DMS53 (cell line): Measurements from ENCODE around the gene IL1RAPL1.
"Not testable (repeated sequence)": the region's sequence is repeated elsewhere in the genome, so short reads cannot be mapped to it uniquely, and the experiment has no call there.

ENCODE experiments used
- DNase-seq: peaks from one replicate; lab custom pipeline; 2025; lab: John Stamatoyannopoulos, UW

Gene IL1RAPL1

DNA sequence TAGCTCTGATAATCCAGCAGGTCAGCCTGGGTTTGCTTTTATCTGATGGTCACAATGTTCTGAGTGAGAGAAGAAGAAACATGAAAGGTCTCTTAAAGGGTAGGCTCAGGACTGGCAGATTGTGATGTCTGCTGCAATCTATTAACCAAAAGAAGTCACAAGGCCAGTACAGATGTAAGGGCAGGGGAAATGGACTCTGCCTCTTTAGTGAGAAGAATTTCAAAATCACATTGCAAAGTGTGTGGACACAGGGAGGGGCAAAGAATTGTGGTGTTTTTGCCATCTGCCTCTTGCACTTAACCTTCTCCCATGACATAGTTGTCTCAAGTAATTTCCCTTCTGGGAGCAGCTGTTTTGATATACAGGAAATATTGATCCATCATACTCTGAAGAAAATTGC, 40.9 kb downstream of the IL1RAPL1 start:
- no peak for DNase-seq

DNA sequence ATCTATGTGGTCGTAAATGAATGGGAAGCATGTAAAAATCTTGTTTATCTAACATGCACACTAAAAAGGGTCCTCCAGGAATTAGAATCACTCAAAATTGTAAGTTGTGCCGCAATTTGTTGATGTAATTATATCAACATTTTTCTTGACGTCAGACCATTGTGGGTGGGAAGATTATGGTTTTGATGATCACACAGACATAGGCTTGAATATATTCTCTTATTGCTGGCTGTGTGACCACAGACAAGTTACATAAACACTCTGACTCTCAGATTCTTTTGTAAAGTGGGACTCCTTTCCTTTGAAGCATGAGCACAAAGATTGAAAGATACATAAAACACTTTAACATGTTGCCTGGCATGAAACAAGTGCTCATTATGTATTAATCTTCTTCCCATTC, 51.5 kb downstream of the IL1RAPL1 start:
- DNase-seq: no peak

DNA sequence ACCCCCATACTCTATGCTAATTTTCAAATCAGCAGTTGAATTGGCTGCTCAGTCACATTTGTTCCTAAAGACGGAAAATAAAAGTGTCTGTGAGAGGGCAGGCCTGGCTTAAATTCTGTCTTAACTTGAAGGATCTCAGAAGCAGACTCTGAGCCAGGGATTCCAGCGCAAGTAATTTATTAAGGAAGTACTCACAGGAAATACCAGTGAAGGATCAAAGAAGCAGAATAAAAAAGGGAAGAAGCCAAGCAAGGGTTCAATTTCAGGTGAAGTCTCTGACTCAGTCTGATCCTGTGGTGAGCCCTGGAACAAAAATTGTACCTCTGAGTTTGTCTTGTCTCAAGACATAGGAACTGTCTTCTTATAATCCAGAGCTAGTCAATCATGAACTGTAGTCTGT, 52.2 kb downstream of the IL1RAPL1 start:
- no peak for DNase-seq

GRCh38 chrX:28649541-28649940, 62.3 kb downstream of the IL1RAPL1 start:
- no peak for DNase-seq

DNA sequence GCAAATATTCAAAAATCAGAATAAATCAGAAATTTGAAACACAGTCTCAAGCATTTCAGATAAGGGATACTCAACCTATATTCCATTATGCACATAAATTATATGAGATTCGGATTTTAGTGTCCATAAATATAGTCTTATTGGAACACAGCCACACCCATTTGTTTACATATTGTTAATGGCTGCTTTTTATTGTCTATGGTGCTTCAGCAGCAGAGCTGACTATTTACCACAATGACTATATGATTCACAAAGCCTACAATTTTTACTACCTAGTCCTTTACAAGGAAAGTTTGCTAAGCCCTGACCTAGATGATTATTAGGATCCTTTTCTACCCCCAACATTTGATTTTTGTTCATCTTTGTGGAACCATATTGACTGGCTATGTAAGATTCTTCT, 63.9 kb downstream of the IL1RAPL1 start:
- no peak for DNase-seq

- peak; percentile 94 for DNase-seq
These were observed 72.0 kb downstream of the IL1RAPL1 start for GRCh38 chrX:28659269-28659668.

DNA sequence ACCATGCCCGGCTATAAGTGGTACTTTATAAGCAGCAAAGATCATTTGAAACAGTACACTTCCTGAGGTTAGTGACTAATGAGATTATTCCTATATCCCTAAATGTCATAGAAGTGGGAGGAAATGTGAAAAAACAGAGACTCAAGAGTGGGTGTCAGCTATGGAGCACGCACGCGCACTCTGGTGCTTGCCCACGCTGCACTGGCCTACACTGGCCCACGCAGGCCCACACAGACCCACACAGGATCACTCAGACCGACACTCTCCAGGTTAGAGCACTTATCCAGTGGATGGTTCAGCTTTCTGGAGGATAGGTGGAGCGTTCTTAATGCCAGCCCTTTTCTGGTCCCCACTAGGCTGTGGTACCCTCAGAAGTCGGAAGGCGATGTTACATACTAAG, 78.5 kb downstream of the IL1RAPL1 start:
- no peak for DNase-seq

DNA sequence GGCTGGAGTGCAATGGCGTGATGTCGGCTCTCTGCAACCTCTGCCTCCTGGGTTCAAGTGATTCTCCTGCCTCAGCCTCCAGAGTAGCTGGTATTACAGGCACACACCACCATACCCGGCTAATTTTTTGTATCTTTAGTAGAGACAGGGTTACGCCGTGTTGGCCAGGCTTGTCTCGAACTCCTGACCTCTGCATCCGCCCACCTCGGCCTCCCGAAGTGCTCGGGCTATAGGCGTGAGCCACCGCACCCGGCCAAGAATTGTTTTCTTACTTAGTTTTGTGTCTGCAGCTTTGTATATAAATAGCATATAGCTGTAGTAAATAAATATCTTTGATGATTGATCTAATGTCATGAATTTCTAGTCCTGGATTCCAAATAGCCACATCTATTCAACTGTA, 81.1 kb downstream of the IL1RAPL1 start:
- no peak for DNase-seq

DNA sequence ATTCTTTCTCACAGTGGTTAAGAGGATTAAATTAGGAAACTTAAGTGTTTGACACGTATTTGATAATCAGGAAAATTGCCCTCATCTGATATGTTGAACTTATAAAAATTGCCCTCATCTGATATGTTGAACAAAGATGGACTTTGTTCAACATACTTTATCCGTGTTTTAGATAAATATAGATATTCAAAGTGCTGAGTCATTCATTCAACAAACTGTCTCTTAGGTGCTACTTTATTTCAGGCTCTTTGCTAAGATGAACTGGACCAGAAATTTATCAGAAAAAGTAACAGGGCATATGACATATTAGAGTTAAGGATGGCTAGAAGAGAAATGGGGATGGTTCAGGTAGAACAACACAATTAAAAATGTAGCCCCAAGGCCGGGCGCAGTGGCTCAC, 81.7 kb downstream of the IL1RAPL1 start:
- DNase-seq: no peak

DNA sequence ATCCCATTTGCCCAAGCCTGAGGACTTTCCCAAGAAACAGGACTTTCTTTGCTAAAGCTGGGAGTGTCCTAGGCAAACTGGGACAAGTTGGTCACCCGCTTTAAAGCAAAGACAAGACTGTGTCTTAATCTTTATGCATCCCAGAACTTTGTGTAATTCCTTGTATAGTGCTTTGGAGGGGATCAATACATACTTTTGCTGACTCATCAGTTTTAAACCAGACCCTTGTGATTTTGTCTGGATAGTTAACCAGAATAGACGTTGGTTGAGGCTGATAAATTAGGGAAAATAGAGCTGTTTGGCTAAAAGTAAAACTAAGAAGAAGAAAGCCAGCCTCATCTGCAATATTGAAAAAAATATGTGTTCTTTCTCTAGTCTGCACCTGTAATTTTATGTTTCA, 82.8 kb downstream of the IL1RAPL1 start:
- DNase-seq: no peak

DNA sequence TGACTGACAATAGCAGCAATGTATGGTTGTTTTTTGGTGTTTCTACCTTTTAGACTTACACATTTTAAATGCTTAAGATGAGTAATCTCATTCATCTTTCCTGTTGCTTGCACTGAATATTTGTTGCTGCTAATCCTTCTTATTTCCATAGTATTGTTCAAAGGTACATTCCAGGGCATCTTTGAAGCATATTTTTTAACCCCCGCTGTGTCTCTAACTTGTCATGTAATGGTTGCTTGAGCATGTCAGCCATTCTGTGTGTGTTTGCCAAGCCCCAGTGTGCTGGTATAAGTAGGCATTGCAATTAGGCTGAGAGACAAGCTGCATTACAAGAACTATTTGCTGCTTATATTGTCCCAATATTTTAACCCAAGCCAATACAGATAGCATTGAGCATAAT, 87.9 kb downstream of the IL1RAPL1 start:
- no peak for DNase-seq

- no peak for DNase-seq
These were observed 105.9 kb downstream of the IL1RAPL1 start for GRCh38 chrX:28693101-28693500.

DNA sequence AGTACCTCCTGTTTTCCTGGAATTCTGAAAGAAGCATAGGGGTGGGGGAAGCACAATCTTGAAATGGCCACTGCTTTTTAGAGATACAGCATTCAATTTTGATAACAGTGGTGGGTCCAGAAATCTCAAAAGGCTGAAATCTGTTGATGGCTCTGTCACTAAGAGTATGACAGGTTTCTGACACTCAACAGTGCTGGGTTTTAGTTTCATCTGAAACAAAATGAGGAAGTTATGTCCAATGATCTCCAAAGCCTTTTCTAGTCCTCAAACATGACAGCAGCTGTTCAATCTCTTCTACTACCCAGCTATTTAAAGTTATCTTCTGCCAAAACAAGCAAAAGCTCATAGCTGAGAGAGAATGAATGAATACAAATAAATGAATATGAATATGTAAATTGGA, 110.5 kb downstream of the IL1RAPL1 start:
- DNase-seq: no peak

DNA sequence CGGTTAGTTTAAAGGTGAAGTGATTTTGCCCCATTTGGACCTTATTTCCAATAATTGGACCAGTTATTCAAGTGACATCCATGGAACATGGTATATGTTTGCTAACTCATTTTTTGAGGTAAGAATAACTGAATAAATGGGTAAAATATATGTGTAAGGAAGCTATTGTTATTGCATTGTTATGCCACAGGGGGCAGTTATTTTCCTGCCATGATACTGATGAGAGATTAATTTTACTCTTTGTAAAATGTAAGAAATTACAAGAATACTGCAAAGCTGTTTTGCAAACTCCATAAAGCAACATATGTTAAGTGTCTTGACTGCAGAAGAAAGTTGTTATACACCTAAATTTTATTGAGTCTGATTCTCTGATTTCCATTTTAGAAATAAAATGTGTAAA, 114.0 kb downstream of the IL1RAPL1 start:
- DNase-seq: peak; percentile 3

DNA sequence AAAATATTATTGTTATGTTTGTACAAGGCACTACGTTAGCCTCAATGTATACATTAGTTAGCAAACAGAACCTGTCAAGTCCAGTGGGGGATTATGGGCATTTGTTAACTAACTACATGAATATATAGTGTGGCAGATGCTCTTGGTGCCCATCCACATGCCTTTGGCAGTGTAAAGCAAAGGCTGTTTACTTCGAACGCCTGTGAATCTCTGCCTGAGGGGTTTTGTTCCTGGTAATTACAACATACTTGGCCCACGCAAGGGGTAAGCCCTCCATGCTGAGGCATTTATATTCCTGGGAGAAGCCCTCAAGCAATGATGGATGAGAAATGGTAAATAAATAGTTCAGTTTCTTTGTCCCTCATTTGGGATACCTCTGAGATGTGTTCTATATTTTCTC, 119.7 kb downstream of the IL1RAPL1 start:
- DNase-seq: no peak

DNA sequence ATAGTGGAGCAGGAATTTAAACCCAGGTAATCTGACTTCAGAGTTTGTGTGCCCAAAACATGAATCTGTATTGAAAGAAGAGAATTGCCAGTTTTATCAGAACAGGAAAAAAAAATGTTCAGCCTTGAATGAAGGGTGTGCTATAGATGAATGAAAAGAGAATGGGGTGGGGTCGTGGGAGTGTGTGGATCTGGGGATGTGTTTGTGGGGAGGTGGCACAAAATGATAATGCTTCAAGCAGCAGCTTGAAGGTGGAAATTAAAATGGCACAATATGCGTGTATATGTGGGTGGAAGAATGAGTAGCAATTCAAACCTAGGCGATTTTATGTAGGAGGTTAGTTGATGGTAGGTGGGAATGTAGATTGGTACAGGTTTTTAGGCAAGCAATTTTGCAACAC, 122.2 kb downstream of the IL1RAPL1 start:
- DNase-seq: no peak

GRCh38 chrX:28717864-28718263, 130.6 kb downstream of the IL1RAPL1 start:
- DNase-seq: no peak

- DNase-seq: no peak
These were observed 131.2 kb downstream of the IL1RAPL1 start for GRCh38 chrX:28718450-28718849.

DNA sequence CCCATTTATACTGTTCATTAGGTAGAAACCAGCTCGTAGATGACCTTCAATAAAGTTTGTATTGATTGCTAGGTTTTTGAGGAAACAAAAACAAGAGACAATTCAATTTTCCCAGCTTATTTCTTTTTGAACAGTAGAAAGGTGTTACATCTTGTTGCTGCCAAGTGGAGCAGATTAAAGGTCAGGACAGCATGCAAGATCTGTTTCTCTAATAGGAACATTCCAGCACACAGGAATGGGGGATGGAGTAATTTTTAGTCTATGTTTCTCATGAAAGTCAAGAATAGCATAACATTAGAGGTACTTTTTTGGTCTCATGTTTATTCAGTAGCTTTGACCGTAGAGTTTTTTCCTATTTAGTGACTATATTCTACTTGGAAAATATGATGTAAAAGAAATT, 132.4 kb downstream of the IL1RAPL1 start:
- no peak for DNase-seq

DNA sequence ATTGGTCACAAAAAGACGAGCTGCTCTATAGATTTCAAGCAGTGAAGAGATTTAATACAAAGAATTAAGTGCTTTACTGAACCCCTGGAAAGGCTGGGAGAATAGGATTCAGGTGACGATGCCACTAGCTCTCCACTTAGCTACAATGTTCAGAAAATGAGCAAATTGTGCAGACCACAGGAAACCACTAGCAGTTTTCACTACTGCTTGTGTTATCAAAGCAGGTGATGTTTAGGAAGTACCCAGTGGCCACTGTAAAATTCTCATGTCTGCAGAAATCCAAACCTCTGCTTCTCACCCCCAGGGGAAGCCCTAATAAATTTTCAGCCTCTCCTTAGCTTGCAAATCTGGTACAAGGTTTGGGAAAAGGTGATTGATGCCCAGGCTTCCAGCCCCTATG, 165.1 kb downstream of the IL1RAPL1 start:
- DNase-seq: no peak

DNA sequence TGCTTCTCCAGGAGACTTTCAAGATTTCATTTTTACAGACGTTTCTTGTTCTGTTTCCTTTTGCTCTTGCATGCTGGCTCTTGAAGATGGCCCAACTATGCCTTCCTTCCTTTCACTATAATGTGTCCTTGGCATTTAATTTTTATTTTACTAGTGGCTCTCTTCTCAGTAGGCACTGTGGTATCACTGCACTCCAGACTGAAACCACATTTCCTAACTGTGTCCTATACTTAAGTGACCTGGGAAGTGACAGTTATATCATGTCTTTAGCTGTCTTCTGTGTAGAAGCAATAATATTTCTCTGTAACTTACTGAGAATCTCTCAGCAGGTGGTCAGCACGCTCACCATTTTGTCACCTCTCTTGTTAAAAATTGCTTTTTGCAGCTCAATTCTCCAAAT, 168.9 kb downstream of the IL1RAPL1 start:
- DNase-seq: no peak

DNA sequence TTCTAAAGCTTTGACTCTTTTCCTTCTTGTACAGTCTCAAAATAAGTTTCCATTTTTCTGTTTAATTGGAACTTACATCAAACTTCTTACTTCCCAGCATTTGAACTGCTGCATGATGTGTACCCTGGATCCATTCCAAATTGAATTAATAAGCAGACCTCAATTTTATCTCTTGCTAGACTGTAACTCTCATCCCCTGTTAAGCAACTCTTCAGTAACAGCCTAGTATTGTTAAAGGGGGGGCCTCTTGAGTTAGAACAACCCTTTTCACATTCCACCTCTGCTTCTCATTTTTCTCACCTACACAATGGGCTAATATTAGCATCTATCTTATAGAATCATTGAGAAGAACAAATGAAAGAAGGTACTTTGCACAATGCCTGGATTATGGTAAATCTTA, 169.4 kb downstream of the IL1RAPL1 start:
- no peak for DNase-seq

- DNase-seq: no peak
These were observed 170.0 kb downstream of the IL1RAPL1 start for GRCh38 chrX:28757290-28757689.

- not testable (repeated sequence) for DNase-seq
These were observed 179.3 kb downstream of the IL1RAPL1 start for GRCh38 chrX:28766561-28766960.

DNA sequence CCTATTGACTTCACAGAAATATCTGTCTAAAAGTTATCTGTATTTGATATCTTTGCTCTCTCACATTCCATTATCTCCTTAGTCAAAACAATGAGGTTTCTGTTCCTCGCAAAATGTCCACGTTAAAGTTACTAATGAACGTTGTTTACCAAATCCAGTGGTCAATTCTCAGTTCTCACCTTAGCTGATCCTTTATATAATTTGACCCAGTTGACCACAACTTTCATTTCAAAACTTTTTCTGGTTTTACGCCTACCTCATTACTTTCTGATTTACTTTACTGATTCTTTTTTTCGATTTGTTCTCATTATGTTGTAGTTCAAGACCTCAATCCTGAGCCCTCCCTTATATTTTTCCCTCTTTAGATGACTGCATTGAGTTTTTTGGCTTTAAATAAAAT, 186.6 kb downstream of the IL1RAPL1 start:
- no peak for DNase-seq
